Mucosa of rectum (tissue), 2 donors: Measurements from ENCODE around the gene CAAP1.
"Not testable (repeated sequence)": the region's sequence is repeated elsewhere in the genome, so short reads cannot be mapped to it uniquely, and the experiment has no call there.

Source experiments
- H3K27ac ChIP-seq, 2 donors: one replicate each; pipeline ENCODE4 v1.7.0; 2013; ENCODE audit warnings: inconsistent platforms in 2 of 2, low read depth in 2 of 2, low read length in 2 of 2
- H3K27me3 ChIP-seq, 2 donors: one replicate each; pipeline ENCODE4 v1.7.0; 2013; ENCODE audit warnings: low read length in 2 of 2; ENCODE audit not compliant: control insufficient read depth in 2 of 2, insufficient read depth in 2 of 2
- H3K36me3 ChIP-seq, 2 donors: one replicate each; pipeline ENCODE4 v1.7.0; 2013; ENCODE audit warnings: low read length in 2 of 2; ENCODE audit not compliant: control insufficient read depth in 2 of 2, insufficient read depth in 2 of 2
- H3K4me1 ChIP-seq, 2 donors: one replicate each; pipeline ENCODE4 v1.7.0; 2013; ENCODE audit warnings: low read length in 2 of 2, mild to moderate bottlenecking in 1 of 2; ENCODE audit not compliant: control insufficient read depth in 2 of 2, insufficient read depth in 2 of 2
- H3K4me3 ChIP-seq, 2 donors: one replicate each; pipeline ENCODE4 v1.7.0; 2013; ENCODE audit warnings: low read length in 2 of 2
- H3K9ac ChIP-seq, 2 donors: one replicate each; pipeline ENCODE4 v1.7.0; 2013; ENCODE audit warnings: low read length in 2 of 2, low read depth in 1 of 2, mild to moderate bottlenecking in 1 of 2
- H3K9me3 ChIP-seq, 2 donors: one replicate each; pipeline ENCODE4 v1.7.0; 2013; ENCODE audit warnings: low read length in 2 of 2; ENCODE audit not compliant: control insufficient read depth in 2 of 2
- donor health status: healthy.
- donor health status: Normal muscosa, but diverticular disease.

CAAP1 gene

DNA sequence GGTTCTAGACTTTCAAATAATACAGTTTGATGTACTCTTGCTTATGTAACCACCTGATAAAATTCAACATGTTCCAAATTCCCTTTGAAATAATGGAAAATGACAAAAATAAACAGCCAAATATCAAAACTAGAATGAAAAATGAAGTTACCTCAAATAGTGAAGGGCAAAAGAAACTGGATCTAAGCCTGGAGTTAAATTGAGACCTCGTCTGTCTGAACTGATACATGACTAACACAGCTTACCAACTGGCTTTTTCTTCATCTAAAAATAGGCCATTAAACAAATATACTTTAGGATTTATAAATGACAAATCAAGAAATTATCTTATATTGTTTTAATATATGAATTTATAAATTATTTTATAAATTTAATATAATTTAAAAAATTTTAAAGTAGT lies 12.1 kb upstream of the CAAP1 start:
- Histone ChIP-seq H3K4me3 (no peak overlapping the region), H3K4me1 (no peaks in the 10 kb centered on the region), H3K9me3 (no peaks in the 10 kb centered on the region), H3K36me3 (peaks cover 12 to 20% of the 10 kb centered on the region in 2 donors), H3K27ac (no peak overlapping the region), H3K27me3 (no peaks in the 10 kb centered on the region), H3K9ac (no peak overlapping the region)

DNA sequence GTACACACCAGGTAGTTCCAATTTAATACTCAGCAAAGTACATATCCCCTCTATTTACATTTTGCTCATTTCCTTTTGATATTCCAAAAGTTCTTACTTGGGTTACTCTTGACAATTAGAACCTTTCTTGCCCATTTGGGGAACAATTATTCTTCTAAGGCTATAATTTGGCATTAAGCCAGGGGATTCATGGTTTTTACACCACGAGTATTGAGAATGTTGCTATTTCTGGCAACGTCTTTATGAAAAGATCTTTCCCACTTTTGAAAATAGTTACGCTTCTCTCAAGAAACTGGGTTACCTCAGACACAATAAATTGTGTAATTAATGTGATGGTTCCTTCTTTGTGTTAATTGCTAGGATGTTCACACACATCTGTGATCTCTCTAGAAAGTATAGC lies 11.5 kb upstream of the CAAP1 start:
- H3K27me3 ChIP-seq: no peaks in the 10 kb centered on the region
- H3K9me3 ChIP-seq: no peaks in the 10 kb centered on the region
- no peaks in the 10 kb centered on the region for H3K4me1 ChIP-seq
- no peak overlapping the region for H3K27ac ChIP-seq
- no peak overlapping the region for H3K4me3 ChIP-seq
- peaks cover 12 to 20% of the 10 kb centered on the region in 2 donors for H3K36me3 ChIP-seq
- no peak overlapping the region for H3K9ac ChIP-seq

DNA sequence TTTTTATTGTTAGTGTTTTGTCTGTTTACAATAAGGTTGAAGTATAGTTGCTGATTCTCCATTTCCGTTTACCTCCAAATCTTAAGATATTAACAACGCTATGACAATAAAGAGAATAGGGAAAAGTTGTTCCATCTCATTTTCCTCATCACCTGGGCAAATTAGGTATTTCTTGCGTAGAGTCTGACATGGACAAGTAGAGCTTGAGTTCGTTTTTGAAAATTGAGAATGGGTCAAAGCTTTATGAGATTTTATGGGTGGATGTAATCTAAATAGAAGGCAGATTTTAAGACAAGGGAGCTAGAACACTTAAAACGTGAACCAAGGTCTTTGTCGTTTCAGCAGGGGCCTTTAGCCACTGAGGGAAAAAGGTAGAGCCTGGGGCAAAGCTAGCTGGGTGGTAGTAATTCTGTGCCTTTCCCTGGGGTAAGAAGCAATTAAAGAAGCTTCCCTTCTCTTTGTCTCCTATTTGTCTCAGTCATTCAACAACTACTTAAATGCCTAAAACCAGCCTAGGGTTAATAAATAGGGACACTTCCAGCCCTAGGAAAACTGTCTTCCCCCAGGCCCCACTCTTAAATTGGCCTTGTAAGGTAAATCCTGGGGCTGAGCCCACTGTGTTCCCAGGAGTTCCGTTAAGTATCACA lies 551 bp upstream of the CAAP1 start:
- peaks cover 0 to 3% of the 10 kb centered on the region in 2 donors for H3K9me3 ChIP-seq
- H3K36me3 ChIP-seq: no peaks in the 10 kb centered on the region
- peaks cover 5 to 10% of the 10 kb centered on the region in 2 donors for H3K4me1 ChIP-seq
- peak overlapping the region; percentile 96 to 99 for H3K27ac ChIP-seq
- H3K4me3 ChIP-seq: peak overlapping the region; percentile 97
- H3K27me3 ChIP-seq: no peaks in the 10 kb centered on the region
- H3K9ac ChIP-seq: peak overlapping the region; percentile 97

DNA sequence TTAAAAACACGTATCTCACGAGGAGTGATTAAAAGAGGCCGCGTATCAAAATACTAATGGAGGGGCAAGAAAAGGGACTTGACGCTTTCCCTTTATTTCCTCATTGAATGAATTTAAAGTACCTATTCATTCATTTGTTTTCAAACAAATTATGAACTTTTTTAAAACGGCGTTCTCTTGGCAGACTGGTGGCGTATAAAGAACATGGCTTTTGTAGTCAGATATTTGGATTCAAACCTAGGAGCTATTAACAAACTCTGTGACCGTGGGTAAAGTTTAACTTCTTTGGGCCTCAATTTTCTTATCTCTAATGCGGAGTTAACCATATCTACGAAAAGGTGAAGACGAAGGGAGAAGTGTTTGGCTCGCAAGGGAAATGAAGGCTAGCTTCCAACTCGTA lies 876 bp downstream of the CAAP1 start:
- peak overlapping the region; percentile 97 for H3K4me3 ChIP-seq
- peaks cover 0 to 3% of the 10 kb centered on the region in 2 donors for H3K9me3 ChIP-seq
- no peaks in the 10 kb centered on the region for H3K36me3 ChIP-seq
- no peaks in the 10 kb centered on the region for H3K27me3 ChIP-seq
- peaks cover 5 to 10% of the 10 kb centered on the region in 2 donors for H3K4me1 ChIP-seq
- peak overlapping the region; percentile 97 for H3K9ac ChIP-seq
- peak overlapping the region; percentile 96 to 99 for H3K27ac ChIP-seq

DNA sequence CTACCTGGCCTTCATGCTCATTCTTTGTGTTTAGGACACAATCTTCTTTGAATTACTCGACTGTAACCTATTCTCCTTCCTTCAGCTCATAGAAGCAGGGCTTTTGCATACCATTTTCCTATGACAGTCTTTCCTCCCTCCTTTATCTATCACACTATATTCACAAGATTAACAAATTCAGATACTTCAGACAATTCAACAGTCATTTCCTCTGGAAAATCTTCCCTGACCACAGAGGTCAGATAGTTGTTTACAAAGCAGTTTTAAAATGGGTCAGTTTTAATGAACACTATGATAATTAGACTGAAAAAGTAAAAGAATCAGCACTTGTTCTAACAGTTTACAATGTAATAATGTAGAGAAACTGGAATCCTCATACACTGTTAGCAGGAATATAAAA lies 4.3 kb downstream of the CAAP1 start:
- no peak overlapping the region for H3K9ac ChIP-seq
- no peaks in the 10 kb centered on the region for H3K9me3 ChIP-seq
- H3K27ac ChIP-seq: no peak overlapping the region
- peaks cover 1 to 10% of the 10 kb centered on the region in 2 donors for H3K36me3 ChIP-seq
- H3K4me1 ChIP-seq: peaks cover under 1 to 3% of the 10 kb centered on the region in 2 donors
- no peak overlapping the region for H3K4me3 ChIP-seq
- H3K27me3 ChIP-seq: no peaks in the 10 kb centered on the region

DNA sequence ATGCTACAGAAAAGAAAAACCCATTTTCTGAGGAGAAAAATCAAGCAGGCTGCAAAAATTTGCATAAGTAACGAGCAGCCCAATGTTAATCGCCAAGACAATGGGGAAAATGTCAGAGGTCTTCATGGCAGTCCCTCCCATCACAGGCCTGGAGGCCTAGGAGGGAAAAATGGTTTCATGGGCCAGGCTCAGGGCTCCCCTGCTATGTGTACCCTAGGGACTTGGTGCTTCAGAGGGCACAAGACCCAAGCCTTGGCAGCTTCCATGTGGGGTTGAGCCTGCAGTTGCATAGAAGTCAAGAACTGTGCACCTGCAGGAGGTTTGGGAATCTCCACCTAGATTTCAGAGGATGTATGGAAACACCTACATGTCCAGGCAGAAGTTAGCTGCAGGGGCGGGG lies 10.4 kb downstream of the CAAP1 start:
- H3K27me3 ChIP-seq: no peaks in the 10 kb centered on the region
- no peak overlapping the region for H3K27ac ChIP-seq
- no peak overlapping the region for H3K4me3 ChIP-seq
- H3K9ac ChIP-seq: no peak overlapping the region
- H3K4me1 ChIP-seq: no peaks in the 10 kb centered on the region
- H3K36me3 ChIP-seq: peaks cover 23 to 51% of the 10 kb centered on the region in 2 donors
- H3K9me3 ChIP-seq: no peaks in the 10 kb centered on the region

DNA sequence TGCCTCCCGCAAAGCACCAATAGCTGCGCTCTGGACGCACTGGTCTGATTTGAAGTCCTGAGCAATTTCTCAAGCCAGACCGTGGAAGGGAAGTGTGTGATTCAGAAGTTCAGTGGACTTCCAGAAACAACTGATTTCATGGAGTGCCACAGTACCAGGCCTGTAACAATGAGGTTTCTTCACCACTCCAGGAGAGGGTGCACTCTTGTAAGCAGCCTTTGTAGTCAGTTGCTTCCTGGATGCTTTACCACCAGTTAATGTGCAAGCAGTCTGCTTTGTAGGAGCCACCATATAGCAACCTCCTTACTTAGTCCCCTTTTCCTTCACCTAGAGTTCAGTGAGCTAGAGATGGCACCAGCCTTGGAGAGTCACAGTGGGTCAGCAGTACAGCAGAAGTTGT lies 12.3 kb downstream of the CAAP1 start:
- no peaks in the 10 kb centered on the region for H3K27me3 ChIP-seq
- no peaks in the 10 kb centered on the region for H3K9me3 ChIP-seq
- H3K27ac ChIP-seq: no peak overlapping the region
- H3K4me1 ChIP-seq: no peaks in the 10 kb centered on the region
- no peak overlapping the region for H3K9ac ChIP-seq
- H3K36me3 ChIP-seq: peaks cover 23 to 51% of the 10 kb centered on the region in 2 donors
- H3K4me3 ChIP-seq: no peak overlapping the region

DNA sequence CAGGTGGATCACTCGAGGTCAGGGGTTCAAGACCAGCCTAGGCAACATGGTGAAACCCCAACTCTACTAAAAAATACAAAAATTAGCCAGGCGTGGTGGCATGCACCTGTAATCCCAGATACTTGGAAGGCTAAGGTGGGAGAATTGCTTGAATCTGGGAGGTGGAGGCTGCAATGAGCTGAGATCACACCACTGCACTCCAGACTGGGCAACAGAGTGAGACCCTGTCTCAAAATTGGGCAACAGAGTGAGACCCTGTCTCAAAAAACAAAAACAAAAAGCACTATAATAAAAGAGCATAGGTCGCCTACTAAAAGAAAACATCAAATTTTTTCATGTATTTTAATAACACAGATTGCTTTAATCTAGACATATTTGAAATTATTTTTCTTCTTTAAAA lies 17.4 kb downstream of the CAAP1 start:
- H3K4me1 ChIP-seq, H3K27me3 ChIP-seq, H3K9ac ChIP-seq, H3K4me3 ChIP-seq, H3K9me3 ChIP-seq, H3K27ac ChIP-seq: not testable (repeated sequence)
- peaks cover 12 to 17% of the 10 kb centered on the region in 2 donors for H3K36me3 ChIP-seq

DNA sequence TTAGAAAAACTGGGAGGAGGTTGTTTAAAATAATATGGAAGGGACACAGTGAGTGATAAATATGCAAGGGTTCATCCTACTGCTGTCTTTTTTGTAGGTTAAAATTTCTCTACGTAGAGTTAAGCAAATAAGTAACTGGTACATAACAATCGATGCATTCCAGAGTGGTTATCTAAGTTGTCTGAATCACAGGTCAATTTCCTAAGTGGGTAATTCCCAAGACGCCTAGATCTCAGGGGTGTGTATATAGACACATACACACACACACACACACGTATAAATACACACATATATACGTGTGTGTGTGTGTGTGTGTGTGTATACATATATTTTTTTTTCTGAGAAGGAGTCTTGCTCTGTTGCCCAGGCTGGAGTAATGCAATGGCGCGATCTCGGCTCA lies 22.3 kb downstream of the CAAP1 start:
- Histone ChIP-seq H3K9ac (no peak overlapping the region), H3K4me1 (no peaks in the 10 kb centered on the region), H3K36me3 (peaks cover 0 to 14% of the 10 kb centered on the region in 2 donors), H3K9me3 (no peaks in the 10 kb centered on the region), H3K27me3 (no peaks in the 10 kb centered on the region), H3K27ac (no peak overlapping the region), H3K4me3 (no peak overlapping the region)

DNA sequence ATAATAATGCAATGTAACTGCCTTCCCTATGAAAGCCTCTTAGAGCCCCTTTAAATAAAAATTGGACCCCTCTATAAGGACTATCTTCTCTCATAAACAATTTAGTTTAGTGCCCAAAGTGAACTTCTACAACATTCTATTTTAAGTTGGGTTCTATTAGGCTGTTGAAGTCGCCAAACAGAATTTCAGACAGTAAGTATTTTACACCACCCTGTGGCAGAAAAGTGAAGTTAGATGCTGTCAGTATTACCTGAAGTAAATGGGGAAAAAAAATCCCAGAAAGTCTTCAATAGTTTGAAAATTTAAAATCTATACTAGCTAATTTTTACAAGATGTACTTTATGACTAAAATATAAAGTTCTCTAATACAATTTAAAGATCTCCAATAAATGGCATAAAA lies 29.5 kb downstream of the CAAP1 start:
- H3K4me1 ChIP-seq: no peaks in the 10 kb centered on the region
- H3K36me3 ChIP-seq: peaks cover 14 to 16% of the 10 kb centered on the region in 2 donors
- no peak overlapping the region for H3K9ac ChIP-seq
- H3K9me3 ChIP-seq: no peaks in the 10 kb centered on the region
- H3K4me3 ChIP-seq: no peak overlapping the region
- H3K27ac ChIP-seq: no peak overlapping the region
- H3K27me3 ChIP-seq: no peaks in the 10 kb centered on the region
